T-helper 9 cell (primary cell): ENCODE results near the gene ZDHHC3.
"Not testable (repeated sequence)": the region's sequence is repeated elsewhere in the genome, so short reads cannot be mapped to it uniquely, and the experiment has no call there.

Experiments
- DNase-seq: peaks from one replicate; pipeline ENCODE4 v3.0.0-alpha.2; 2020

Gene ZDHHC3

GRCh38 chr3:44995142-44995770 lies 19.3 kb upstream of the ZDHHC3 start:
- no peak for DNase-seq

- DNase-seq, result no peak
Measured at GRCh38 chr3:44993471-44994205, 17.7 kb upstream of the ZDHHC3 start.

GRCh38 chr3:44992555-44993470 lies 16.8 kb upstream of the ZDHHC3 start:
- DNase-seq, result no peak

DNA sequence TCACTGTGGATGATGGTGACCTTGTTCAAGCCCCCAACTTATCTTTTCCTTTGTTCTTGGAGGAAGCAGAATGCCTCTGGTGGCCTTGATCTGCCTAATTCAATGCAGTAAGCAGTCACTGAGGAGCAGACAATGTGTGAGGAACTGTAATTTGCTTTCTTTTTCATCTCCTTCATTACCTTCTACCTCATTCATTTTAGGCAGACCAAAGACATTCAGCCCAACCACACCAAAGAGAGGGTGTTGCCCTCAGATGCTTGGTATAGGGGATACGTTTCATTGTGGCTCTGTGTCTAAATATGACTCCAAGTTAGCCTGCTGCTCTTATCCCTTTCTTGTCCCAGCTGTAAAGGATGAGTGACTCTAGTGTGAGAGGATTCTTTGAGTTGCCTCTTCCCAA lies 15.4 kb upstream of the ZDHHC3 start:
- no peak for DNase-seq

DNA sequence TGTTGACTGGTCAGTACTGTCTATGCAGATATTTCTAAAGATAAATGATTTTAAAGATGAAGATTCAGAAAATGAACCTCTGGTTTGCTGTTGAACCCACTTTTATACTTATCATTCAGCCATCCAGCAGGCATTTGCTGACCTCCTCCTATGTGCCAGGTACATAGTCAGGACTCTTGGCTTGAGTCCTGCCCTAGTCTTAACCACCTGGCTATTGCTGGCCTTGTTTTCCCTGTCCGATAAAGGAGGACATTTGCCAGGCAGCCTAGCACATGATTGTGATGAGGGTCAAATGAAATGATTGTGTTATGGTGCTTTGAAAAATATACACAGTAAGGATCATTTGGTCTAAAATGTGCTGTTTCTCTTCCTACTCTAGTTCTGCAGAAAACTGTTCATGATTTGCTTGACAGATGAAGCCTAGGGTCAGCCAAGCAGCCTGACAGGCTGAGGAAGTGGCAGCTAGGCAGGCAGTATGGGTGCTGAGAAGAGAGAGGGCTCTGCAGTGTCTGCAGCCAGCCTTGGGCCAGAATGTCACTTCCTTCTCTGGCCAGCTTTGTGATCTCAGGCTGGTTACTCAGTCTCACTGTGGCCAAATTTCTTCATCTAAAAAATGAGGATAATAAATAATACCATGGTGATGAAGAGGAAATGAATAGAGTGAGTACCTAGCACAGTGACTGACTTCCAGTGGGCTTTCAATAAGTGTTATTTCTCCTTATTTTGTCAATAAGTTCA lies 13.8 kb upstream of the ZDHHC3 start:
- no peak for DNase-seq

DNA sequence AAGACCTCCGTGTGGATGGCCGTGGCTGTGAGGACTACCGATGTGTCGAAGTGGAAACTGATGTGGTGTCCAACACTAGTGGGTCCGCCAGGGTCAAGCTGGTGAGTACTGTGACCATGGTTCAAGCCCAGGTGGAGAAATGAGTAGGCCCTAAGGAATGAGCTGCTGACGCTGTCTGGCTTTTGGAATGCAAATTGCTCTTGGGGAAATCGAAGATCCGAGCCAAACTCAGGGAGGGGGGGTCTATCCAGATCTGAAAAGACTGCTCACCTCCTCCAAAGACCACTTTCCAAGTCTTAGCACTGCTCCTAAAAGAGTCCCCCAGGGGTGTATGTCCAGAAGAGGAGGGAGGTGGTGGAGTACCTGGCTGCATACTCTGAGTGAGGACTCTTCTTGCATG lies 13.2 kb upstream of the ZDHHC3 start:
- DNase-seq, result no peak

DNA sequence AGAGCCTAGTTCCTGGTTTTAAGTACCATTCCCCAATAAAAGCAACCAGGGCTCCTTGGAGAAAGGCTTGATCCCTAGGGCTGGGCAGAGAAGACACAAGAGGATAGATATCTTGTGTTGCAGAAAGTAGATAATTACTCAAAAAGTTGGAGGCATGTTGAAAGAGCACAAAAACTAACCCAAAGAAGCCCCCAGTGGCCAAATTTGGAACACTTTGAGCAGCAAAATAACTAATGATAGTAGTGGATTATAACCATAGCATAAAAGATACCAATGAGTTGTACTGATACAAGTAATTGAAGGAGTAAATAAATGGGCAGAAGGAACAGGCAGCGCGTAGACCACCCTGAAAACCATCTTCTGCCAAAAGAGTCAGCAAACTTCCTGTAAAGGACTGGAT lies 12.1 kb upstream of the ZDHHC3 start:
- DNase-seq, result no peak

GRCh38 chr3:44987332-44987731 lies 11.4 kb upstream of the ZDHHC3 start:
- no peak for DNase-seq

GRCh38 chr3:44986330-44986729 lies 10.4 kb upstream of the ZDHHC3 start:
- DNase-seq, result not testable (repeated sequence)

- no peak for DNase-seq
Measured at GRCh38 chr3:44984335-44984734, 8.4 kb upstream of the ZDHHC3 start.

DNA sequence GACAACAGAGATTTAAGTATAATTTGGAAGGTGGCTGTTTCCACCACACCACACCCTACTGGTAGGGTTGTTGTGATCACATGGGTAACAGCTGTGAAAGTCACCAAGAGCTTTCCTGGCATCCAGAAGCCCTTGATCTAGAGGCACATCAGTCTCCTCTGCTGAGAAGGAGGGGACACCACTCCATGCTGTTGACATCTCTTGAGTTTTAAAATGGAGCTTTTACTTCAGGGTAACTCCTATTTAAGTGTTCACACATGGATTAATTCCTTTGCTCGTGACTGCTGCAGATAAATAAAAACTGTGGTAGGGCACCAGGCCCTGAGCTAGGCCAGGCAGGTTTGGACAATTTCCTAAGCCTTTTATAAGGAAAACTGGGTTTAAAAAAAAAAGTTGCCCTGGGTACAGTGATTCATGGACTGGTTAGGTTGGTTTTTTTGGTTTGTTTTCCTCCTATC lies 7.5 kb upstream of the ZDHHC3 start:
- DNase-seq, result no peak

GRCh38 chr3:44982817-44983216 lies 6.8 kb upstream of the ZDHHC3 start:
- DNase-seq, result no peak

- no peak for DNase-seq
Measured at GRCh38 chr3:44981751-44982150, 5.8 kb upstream of the ZDHHC3 start.

GRCh38 chr3:44981220-44981619 lies 5.2 kb upstream of the ZDHHC3 start:
- no peak for DNase-seq

DNA sequence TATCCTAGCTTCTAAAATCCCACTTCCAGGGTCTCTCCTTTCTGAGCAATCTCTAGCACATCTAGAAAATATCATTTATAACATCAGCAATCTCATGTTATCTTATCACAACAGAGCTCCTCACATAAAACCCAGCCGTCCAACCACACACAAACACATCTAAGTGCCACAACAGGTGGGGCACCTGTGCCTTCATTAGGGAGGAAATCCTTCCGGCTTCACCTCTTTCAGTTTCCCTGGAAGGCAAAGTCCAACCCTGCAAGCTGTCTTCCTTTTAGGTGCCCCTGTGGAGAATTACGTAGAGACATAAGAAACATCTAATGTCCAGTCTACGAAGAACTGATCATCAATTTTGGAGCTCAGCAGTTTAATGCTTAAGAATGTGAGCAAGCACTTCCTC lies 1.6 kb downstream of the ZDHHC3 start:
- DNase-seq, result no peak

GRCh38 chr3:44970926-44971490 lies 5.0 kb downstream of the ZDHHC3 start:
- DNase-seq, result no peak

GRCh38 chr3:44969828-44970179 lies 6.2 kb downstream of the ZDHHC3 start:
- DNase-seq, result no peak

DNA sequence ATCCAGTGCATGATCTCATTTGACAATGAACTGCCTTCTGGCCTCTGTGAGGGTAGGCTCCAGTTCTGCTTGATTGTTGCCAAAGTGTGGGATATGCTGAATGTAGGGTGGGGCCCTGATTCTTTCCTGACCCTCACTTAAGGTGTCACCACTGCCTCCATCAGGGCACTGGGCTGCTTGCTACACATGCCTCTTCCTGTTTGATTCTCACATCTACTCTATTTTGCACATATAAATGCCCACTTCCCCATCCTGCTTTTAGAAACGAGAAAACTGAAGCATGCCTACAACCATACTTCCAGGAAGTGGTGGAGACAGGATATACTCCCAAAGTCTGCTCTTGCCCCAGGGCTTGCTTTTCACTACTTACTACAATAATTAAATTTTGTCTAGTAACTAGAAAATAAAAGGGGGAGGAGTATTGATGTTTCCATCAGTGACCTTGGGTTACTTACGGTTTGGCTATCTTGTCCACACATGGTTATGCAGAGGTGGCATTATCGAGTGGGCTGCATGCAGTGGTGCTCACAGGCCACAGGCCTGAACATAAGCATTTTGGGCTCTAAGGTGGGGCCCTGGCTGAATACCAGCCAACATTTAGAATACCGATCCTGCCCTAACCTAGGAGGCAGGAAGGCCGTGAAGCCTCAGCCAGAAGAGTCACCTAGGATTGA lies 6.7 kb downstream of the ZDHHC3 start:
- no peak for DNase-seq

DNA sequence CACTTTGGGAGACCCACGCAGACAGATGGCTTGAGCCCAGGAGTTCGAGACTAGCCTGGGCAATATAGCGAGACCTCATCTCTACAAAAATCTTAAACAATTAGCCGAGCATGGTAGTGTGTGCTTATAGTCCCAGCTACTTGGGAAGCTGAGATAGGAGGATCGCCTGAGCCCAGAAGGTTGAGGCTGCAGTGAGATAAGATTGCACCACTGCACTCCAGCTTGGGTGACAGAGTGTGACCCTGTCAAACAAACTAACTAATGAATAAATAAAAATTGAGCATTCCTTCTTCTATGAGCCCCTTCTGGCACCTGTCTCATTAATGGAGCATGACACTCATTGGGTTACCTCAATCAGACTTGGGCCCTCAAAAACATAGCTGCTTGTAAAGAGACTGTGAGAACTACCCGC lies 7.5 kb downstream of the ZDHHC3 start:
- no peak for DNase-seq

DNA sequence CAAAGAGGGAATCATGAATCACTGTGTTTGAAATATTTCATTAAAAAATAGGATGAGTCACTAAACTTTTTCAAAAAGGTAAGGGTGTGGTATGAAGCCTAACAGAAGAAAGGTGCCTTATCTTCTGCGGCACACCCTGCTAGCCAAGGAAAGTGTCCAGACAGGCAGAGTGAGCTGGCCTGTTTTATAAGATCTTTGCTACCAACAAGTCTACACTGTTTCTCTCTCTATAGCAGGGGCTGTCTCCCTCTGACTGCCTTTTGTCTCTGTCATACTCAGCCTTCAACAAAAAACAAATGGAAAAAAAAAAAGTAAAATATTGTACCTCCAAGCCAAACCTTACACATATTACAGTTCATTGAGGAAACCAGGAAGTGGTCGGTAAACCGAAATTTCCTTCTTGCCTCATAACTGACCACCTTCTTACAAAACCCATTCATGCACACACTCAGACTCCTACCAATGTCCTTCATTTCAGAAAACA lies 9.1 kb downstream of the ZDHHC3 start:
- DNase-seq, result no peak

DNA sequence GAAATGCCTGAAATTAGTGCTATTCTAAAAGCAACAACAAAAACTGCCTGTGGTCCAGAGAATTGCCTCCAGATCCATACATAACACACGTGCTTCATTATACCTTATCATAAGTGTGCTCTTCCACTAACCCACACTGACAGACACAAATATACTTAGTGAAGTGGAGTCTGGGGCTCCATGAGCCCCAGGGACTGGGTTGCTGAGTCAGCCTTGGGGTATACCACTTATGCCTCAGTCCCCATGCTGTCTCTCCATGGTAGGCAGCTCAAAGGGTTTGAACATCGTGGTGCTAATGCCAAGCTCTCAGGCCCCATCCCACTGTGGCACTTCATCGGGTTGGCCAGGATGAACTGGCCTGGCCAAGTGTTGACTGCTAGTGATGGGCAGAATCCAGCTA lies 10.8 kb downstream of the ZDHHC3 start:
- DNase-seq, result no peak
